ENCODE measurements around the gene MPP2. TPM values are rescaled to one million over a fixed set of nuclear protein-coding genes. Genes with fewer than 3 reads are reported as not detected.

The MPP2 gene
- total and polyA plus RNA-seq, 9 of the 15 experiments (the other 6 are each of a cell fraction or from before 2014, with no cell fraction given), result 0.04 to 1.0 (median 0.24) TPM

- no TSS peak for BruUV-seq (replicated peaks)
- no peaks in the 10 kb centered on the region for H3K27me3 ChIP-seq (ENCODE audit: control insufficient read depth in 2 of 2, insufficient read depth in 2 of 2, low read length in 2 of 2)
- ATAC-seq (peak; percentile 72), FAIRE-seq (peak; percentile 11), DNase-seq (ENCODE audit: extremely low read depth in 1 of 4, low spot score in 3 of 4) (peak in 1 of 4 experiments; percentile 49)
- WGBS (ENCODE audit: insufficient coverage, low coverage, missing lambda C conversion rate), result 1% methylated on average over 7 of the region's 7 CpGs
- peaks cover 15 to 16% of the 10 kb centered on the region in 2 experiments for H3K4me1 ChIP-seq (replicated peaks in 1 of 2; ENCODE audit: control insufficient read depth in 2 of 2, insufficient read depth in 2 of 2, low read length in 2 of 2)
- H3K9ac ChIP-seq (ENCODE audit: insufficient read depth in 1 of 2, low read depth in 2 of 2, low read length in 2 of 2), result peak overlapping the region in 1 of 2 experiments; percentile 67; a peak in 2 of 4 replicates
- no peaks in the 10 kb centered on the region for H3K79me2 ChIP-seq (ENCODE audit: control insufficient read depth, insufficient read depth, low read length)
- in situ Hi-C loops (cut with MboI), result no loop called here
- H3K9me3 ChIP-seq (replicated peaks; ENCODE audit: control insufficient read depth, insufficient read depth, low read depth, low read length), result no peaks in the 10 kb centered on the region
- no peaks in the 10 kb centered on the region for H3K9me1 ChIP-seq (ENCODE audit: control insufficient read depth, insufficient read depth, low read length)
- H2AFZ ChIP-seq (ENCODE audit: low read depth, low read length), result peak overlapping the region; percentile 35; the same call in 1 of the 2 replicates
- intact Hi-C loops (cut with micrococcal nuclease), result loop anchor here (10.0 kb wide), 1 partner anchor 145 kb away; no protein-coding TSS in a partner anchor
- H3K4me3 ChIP-seq, result no peak overlapping the region
- ChIA-PET POLR2A (interaction anchor here (0.6 to 2.3 kb wide), 4 partner anchors 9 to 61 kb away, joined by 3 to 9 read pairs (median 4); no protein-coding TSS in a partner anchor), CTCF (ENCODE audit: low intra/inter-chr PET ratio) (no interaction called here)
- H3K36me3 ChIP-seq (ENCODE audit: control insufficient read depth, insufficient read depth, low read length), result no peaks in the 10 kb centered on the region
- no peaks in the 10 kb centered on the region; the same call in 1 of the 2 replicates for H4K20me1 ChIP-seq (replicated peaks; ENCODE audit: control insufficient read depth, insufficient read depth, low read length)
- peak overlapping the region; percentile 51; the same call in 1 of the 2 replicates for H3K4me2 ChIP-seq (ENCODE audit: insufficient read depth, low read length)
- H3K27ac ChIP-seq (ENCODE audit: extremely low read depth, low read depth, low read length), result no peak overlapping the region
- TF ChIP-seq MCM7 (IDR thresholded peaks at IDR 0.05) (no peak), ZEB2 (IDR thresholded peaks at IDR 0.05) (peak; percentile 68), NFIC (IDR thresholded peaks at IDR 0.05) (peak; percentile 90), DEAF1 (CRISPR knock-in tag; IDR thresholded peaks at IDR 0.05) (no peak), ZNF280B (CRISPR knock-in tag; IDR thresholded peaks at IDR 0.05) (no peak), MAFF (IDR thresholded peaks at IDR 0.05; ENCODE audit: low read length) (peak; percentile 63; the same call in 1 of the 2 replicates), MAFG (tag; conservative IDR thresholded peaks at IDR 0.05) (peak; percentile 50; the same call in 1 of the 2 replicates), NFE2 (IDR thresholded peaks at IDR 0.05; ENCODE audit: low read depth) (peak; percentile 78), C11orf30 (IDR thresholded peaks at IDR 0.05; ENCODE audit: low read depth) (peak; percentile 83), ZNF79 (CRISPR knock-in tag; IDR thresholded peaks at IDR 0.05; ENCODE audit: low read depth) (no peak), ZNF655 (CRISPR knock-in tag; IDR thresholded peaks at IDR 0.05) (no peak), ZBTB17 (CRISPR knock-in tag; IDR thresholded peaks at IDR 0.05) (no peak), EHMT2 (IDR thresholded peaks at IDR 0.05) (no peak), FOS (IDR thresholded peaks at IDR 0.05; ENCODE audit: extremely low read depth, insufficient read length) (no peak), ATF1 (CRISPR knock-in tag; IDR thresholded peaks at IDR 0.05) (no peak), ATF1 (tag; IDR thresholded peaks at IDR 0.05) (no peak), ZNF740 (CRISPR knock-in tag; IDR thresholded peaks at IDR 0.05) (no peak), ZNF740 (tag; IDR thresholded peaks at IDR 0.05) (no peak), ZNF316 (IDR thresholded peaks at IDR 0.05) (peak; percentile 67), DPF2 (IDR thresholded peaks at IDR 0.05) (peak; percentile 51; the same call in 1 of the 2 replicates), LCOR (CRISPR knock-in tag; IDR thresholded peaks at IDR 0.05) (no peak), CTBP1 (IDR thresholded peaks at IDR 0.05; ENCODE audit: borderline replicate concordance) (peak; percentile 67)
Observed at GRCh38 chr17:43839670-43840108, 67.6 kb downstream of the MPP2 start.

All from K562 (cell line).